ENCODE results near the gene C1QTNF1. TPM values are rescaled to one million over a fixed set of nuclear protein-coding genes. Genes with fewer than 3 reads are reported as not detected.
"Not testable (repeated sequence)": the region's sequence is repeated elsewhere in the genome, so short reads cannot be mapped to it uniquely, and the experiment has no call there.

C1QTNF1 gene
- total RNA-seq, 1 donor from 2014 or later, result 15.8 TPM

DNA sequence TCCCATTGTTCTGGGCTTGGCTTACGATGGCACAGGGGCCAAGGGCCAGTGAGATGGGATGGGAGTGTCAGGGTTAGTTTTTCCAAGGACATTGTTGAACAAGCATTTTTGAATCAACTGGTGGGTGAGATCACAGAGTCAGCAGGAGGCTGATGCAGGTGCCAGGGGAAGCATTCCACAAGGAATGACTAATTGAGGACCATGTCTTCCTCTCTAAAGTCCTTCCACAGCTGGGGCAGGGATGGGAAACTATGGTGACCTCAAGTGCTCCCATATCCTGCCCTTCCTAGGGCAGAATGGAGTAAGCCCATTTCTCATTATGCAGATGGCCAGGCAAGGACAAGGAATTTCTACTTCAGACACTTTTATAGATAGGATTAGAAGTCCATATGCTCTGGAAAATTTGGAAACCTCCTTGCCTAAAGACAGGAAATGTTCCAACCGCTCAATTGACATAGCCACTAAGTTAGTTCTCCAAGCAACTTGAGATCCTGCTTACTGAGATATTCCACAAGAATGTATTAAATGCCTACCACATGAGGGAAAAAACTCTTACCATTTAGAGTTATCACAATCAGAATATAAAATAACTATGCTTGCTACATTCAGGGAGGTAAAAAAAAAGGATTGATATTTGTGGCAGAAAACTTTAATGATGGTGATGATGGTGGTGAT, 29.4 kb downstream of the C1QTNF1 start:
- no peak for DNase-seq

DNA sequence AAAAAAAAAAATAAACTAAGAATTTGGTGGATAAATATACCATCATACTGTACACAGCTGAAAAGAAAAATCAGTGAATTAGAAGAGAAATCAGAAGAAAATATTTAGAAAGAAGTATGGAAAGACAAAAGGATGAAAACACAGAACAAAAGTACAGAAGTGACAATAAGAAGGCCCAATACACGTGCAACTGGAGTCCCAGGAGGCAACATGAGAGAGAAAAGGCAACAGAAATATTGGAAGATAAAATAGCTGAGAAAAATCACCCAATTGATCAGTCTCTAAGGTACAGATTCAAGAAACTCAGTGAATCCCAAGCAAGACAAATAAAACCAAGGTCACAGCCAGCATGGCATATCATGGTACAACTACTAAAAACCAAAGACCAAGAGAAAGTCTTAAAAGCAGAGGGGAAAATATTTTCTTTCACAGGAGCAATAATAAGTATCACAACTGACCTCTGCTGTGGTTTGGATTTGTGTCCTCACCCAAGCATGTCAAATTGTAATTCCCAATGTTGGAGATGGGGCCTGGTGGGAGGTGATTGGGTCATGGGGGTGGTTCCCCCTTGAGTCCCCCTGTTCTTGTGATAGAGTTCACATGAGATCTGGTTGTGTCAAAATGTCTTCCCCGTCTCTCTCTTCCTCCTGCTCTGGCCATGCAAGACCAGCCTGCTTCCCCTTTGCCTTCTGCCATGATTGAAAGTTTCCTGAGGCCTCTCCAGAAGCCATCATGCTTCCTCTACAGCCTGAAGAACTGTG, 30.4 kb downstream of the C1QTNF1 start:
- DNase-seq, result no peak

DNA sequence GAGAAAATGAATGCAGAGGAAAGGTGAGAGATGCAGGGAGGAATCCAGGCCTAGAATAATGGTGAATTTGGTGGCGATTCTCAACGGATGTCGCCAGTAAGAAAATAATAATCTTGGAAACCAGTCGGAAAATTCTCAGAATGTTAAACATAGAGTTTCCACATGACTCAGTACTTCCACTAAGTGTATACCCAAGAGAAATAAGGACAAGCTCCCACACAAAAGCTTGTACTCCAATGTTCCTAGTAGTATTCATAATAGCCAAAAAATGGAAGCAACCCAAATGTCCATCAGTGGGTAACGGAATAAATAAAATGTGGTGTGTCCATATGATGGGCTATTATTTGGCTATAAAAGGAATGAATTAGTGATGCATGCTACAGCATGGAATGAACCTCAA, 31.2 kb downstream of the C1QTNF1 start:
- no peak for DNase-seq

DNA sequence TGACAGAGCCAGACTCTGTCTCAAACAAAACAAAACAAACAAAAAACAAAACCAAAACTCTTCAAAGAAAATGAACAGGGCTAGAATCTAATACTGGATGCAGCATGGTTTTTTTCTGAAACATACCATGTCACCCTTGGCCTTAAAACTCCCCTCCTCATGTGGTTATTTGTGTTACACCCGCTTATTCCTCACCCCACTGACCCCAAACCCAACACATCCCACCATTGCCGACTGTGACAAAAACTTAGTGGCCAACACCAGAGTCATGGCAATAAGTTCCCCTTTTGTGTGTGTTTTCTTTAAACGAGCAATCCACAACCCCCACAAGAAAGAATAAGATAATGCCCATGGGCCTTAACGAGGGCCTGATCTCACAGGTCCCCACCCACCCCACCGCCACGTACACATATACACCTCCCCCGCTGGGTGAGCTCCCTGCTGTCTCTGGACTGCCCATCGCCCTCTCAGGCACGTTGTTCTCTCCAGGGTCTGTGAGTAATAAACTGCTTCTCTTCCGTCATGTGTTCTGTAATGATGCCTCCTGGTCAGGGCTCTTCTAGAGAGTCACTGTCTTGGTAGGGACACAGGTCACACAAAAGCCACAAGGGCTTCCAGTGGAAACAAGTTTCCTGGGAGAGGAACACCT, 33.9 kb downstream of the C1QTNF1 start:
- no peak for DNase-seq

DNA sequence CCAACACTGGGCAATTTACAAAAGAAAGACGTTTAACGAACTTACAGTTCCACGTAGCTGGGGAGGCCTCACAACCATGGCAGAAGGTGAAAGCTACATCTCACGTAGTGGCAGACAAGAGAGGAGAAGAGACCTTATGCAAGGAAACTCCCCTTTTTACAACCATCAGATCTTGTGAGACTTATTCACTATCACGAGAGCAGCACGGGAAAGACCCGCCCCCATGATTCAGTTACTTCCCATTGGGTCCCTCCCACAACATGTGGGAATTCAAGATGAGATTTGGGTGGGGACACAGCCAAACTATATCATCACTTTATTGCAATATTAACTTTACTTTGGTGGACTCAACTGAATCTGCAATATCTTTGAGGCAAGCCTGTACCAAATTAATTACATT, 38.7 kb downstream of the C1QTNF1 start:
- DNase-seq, result no peak

DNA sequence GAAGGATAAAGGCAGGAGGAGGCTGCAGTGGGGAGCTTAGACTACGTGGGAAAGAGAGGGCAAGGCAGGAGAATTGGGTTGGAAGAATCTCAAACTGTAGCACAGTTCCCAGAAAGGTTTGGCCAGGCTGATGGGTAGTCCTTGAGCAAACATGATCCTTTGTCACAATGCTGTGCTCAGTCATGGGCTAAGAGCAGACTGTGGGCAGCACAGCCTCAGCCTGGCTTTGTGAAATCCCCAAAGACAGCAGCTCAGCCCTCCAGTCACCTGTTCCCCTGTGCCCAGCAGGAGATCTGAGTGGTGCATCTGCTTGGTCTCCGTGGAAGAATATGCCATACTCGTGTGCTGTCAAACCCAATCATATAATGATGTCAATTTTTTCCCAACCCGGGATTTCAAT, 40.1 kb downstream of the C1QTNF1 start:
- DNase-seq, result no peak

DNA sequence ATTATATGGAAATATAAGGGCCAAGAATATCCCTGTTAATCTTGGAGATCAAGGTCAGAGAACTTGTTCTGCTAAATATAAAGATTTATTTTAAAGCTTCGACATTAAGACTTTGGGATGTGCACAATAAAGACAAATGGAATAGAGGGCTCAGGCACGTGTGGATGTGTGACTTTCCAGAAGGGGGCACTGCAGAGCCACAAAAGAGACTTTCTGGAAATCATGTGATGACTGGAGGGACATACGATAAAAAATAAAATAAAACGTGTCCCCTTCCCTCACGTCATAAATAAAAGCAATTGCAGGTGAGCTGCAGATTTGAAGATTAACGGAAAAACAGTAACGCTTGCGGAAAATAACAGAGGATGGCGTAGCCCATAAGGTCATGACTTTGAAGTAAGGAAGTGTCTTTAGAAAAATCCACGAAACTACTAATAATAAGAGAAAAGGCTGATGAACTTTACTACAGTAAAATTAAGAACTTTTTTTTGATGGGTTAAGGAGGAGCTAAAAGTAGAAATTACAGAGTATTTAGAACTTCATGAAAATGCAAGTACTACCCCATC, 41.2 kb downstream of the C1QTNF1 start:
- peak; percentile 50 for DNase-seq

DNA sequence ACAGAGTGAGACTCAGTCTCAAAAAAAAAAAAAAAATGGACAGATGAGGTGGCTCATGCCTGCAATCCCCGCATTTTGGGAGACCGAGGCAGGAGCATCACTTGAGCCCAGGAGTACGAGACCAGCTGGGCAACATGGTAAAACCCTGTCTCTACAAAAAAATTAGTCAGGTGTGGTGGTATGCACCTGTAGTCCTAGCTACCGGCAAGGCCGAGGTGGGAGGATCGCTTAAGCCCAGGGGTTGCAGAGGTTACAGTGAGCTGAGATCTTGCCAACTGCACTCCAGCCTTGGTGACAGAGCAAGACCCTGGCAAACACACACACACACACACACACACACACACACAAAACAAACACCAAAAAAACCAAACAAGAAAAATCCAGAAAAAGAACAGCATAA, 43.0 kb downstream of the C1QTNF1 start:
- no peak for DNase-seq

DNA sequence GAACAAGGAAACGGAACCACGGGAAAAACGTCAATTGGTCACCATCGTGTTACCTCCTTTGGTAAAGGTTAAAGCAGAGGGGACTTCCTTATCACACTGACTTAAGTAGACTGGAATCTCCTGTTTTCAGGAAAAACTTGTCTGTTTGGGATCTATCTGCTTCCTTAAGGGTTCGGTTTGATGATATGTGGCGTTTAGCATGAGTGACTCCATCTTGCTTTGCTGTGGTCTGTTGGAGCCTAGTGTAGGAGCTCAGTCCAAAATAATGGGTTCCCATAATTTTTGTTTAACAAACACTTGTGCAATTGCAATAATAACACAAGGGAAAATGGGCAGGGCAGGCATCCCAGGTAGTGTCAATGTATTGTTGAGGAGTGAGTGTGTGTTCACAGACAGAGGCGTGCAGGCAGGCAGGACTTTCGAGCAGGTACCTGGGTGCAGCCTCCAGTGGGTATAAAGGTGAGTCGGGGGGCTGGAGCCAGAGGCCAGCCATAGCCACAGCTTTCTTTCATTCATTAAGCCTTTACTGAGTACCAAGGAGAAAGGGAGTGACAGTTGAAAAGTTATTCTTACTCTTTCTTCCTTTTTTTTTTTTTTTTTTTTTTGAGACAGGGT, 46.4 kb downstream of the C1QTNF1 start:
- DNase-seq, result no peak

DNA sequence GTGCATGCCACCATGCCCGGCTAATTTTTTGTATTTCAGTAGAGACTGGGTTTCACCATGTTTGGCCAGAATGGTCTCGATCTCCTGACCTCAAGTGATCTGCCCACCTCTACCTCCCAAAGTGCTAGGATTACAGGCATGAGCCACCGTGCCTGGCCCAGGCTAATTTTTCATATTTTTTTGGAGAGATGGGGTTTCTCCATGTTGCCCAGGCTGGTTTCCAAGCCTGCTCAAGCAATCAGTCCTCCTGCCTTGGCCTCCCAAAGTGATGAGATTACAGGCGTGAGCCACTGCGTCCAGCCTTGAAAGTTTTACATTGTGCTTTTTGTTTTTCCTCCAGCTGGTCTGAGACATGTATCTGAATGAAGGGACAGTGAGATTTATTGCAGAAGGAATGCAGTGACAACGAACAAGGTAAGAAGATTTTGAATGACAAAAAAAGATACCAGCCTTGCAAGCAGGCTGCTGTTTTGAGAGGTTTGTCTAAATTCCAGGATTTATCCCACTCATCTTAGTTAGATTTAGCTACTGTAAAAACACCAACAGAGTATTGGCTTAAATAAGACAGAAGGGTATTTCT, 47.3 kb downstream of the C1QTNF1 start:
- no peak for DNase-seq

DNA sequence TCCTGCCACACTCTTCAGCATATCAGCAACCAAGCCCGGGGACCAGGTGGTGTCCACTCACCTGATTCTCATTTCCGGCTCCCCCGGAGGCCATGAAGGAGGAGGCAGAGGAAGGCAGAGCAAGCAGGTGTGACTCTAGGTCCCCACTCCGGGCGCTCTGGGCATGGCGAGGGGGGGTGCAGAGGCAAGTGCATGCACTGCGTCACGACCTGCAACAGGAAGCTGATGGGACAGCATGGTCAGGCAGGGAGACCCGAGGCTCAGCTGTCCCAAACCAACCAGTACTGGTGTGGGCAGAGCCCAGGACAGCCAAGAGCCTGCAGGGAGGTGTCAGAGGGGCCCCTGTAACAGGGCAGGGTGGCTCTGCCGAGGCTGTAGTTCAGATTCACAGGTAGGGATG, 48.6 kb downstream of the C1QTNF1 start:
- no peak for DNase-seq

DNA sequence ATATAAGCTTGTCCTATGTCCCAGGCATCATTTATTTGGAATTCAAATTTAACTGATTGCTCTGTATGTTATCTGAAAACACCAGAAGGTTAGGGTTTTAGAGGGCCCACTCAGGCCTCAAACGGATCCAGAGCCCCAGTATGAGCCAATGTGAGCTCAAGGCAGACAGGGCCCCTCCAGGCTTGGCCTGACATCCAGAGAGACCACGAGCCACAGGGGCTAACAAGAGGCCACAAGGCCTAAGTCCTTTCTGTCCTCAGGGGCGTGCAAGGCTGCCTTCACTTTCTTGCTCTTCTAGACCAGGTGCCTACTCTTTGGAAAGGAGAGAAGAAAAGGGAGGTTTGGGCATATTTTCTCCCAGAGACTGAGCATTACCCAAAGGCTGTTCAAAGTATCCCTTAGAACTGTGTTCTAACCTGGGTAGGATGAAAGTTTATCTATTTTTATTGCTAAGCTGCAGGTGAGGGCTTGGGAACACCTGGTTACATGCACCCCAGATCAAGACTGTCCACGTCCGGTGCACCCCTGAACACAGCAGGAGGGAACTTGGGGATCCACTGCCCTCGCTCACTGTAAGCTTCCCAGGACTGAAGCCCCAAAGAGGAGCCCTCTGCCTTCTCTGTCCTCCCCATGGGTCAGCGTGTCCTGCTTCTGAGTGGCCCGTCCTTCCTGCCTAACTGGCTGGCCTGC, 49.2 kb downstream of the C1QTNF1 start:
- DNase-seq, result no peak

DNA sequence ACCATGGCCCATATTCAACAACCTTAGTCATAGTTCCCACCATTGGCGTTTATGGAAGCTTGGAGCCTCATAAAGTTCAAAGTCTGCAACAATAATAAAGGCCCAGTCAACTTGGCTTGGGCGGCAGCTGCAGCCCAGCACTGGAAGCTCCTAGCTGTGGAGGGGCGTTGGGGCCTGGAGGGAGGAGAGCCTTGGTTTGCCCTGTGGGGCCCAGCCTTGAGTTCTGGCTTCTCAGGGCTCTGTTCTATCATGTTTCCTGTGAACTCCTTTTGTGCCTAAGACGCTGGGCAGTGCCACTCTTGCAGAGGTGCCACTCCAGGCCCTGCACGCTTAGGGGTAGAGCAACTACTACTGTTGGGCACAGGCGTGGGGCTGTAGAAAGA, 49.7 kb downstream of the C1QTNF1 start:
- no peak for DNase-seq

DNA sequence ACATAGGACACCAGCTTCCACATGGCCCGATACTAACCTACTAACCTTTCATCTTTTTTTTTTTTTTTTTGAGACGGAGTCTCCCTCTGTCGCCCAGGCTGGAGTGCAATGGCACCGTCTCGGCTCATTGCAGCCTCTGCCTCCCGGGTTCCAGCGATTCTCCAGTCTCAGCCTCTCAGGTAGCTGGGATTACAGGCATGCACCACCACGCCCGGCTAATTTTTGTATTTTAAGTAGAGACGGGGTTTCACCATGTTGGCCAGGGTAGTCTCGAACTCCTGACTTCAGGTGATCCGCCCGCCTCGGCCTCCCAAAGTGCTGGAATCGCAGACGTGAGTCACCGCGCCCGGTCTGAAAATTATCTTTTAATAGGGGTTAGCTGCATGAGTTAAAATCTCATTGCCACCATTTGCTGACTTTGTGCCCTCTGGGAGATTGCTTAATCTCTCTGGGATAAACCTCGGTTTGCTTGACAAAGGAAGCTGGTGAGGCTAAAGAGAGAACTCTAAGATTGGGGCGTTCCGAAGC, 50.2 kb downstream of the C1QTNF1 start:
- not testable (repeated sequence) for DNase-seq

DNA sequence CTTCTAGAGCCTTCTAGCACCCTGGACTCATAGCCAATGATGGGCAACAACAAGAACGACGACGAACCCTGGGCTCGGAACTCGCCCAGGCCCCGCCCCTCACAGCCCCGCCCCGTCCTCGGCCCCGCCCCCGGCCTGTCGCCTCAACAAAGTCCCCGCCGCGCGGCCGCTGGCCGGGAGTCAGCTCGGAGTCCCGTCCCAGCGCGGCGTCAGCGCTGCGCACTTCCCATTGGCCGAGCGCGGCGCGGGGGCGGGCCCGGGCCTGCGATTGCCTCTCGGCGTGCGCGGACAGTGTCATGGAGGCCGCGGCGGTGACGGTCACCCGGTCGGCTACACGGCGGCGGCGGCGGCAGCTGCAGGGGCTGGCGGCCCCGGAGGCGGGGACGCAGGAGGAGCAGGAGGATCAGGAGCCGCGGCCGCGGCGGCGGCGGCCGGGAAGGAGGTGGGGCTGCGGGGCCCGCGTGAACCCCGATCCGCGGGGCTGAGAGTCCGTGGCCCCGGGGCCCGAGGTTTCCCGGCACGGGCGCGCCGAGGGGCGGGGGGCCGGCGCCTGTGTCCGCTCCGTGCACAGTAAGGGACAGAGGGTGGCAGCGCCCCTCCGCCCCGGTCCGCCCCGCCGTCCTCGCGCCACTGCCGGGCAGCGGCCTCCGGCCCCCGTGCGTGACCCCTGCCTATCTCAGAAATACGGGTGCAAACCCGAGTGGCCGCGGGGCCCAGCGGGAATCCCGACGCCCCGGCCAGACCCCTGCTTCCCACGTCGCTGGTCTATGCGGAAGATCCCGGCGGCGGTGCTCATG, 50.9 kb downstream of the C1QTNF1 start, which contains the start of gene ENGASE:
TSS of gene ENGASE (plus strand) at position 176 of the 797 bp plus-strand sequence. CDS start at position 297, 121 bp downstream.
- DNase-seq, result peak; percentile 96

DNA sequence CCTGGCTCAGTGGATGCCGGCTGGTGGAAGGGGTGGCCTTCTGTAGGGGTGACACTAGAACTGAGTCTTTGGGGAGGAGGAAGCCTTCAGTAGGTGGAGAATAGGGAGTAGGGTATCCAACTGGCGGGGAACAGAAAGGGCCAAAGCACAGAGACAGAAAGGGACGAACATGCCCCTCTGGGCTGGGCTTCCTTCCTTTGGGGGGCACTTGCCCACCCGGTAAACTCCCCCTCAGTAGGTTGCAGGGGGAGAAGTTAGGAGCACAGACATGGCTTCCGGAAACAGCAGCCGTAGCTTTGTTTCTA, 51.4 kb downstream of the C1QTNF1 start:
- DNase-seq, result peak; percentile 11

DNA sequence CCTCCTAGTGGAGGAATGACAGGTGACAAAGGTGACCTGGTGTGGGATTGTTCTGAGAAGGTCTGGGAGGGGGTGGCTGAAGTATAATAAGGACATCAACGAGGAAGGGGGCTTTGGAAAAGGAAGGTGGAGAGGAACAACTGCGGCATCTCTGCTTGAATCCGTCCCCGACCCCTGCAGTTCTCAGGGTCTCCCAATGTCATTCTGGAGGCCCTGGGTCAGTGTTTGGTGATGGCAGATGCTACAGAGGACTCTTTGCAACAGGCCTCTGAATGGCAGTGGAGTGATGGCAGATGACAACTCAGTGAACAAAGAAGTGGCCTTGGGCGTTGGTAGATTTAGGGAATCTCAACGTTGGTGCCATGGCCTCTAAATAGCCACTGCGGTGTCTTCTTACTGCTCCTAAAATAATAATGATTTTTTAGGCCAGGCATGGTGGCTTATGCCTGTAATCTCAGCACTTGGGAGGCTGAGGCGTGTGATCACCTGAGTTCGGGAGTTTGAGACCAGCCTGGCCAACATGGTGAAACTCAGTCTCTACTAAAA, 52.0 kb downstream of the C1QTNF1 start:
- no peak for DNase-seq

DNA sequence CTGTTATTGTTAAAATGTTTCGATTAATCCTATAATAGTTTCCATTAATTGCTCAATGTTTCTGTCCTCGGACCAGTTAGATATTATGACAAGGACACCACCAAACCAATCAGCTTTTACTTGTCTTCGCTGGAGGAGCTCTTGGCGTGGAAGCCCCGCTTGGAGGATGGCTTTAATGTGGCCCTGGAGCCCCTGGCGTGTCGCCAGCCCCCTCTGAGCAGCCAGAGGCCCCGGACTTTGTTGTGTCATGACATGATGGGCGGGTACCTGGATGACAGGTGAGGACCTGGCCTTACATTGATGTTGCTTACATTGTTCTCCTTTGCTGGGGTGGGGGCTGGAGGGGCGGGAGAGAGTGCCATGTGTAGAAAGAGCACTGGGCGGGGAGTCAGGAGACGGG, 53.6 kb downstream of the C1QTNF1 start:
- no peak for DNase-seq

DNA sequence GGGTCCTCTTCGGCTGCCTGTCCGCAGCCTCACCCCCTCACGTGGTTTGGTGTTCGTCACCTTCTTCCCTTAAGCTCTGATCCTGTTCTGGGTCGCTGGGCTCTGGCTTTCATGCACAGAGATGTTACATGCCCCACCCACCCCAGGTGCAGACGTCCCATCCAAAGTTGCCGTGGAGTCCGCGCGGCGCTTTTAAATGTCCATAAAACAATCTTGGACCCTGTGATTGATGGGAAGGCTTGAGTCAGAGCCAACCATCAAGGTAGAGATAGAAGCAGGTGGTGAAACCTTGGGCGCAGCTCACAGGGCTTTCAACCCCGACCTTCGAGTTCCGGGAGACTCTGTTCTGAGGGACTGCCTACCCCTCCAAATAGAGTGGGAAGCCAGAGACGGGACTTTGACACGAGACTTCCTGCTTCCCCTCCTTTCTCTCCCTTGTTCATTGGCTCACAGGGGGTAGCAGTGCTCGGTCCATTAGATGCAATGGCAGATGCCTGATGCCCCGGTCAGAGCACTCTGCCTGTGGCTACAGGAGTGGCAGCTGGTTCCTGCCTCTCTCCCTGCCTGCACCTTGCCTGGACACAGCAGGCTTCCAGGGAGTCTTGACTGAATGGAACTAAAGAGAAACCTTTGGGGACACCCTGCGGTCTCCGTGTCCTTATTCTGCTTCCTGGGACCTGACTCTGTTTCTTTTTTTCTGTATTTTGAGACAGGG, 54.7 kb downstream of the C1QTNF1 start:
- no peak for DNase-seq

Measured in tongue (tissue), 2 donors.